Kidney (tissue), 14 donors: ENCODE measurements around the gene RHOA. TPM values are rescaled to one million over a fixed set of nuclear protein-coding genes. Genes with fewer than 3 reads are reported as not detected.

Experiments used
- DNase-seq, 5 donors: peaks; one replicate each; pipeline ENCODE4 v3.0.0-alpha.2; 2013 to 2020
- FAIRE-seq: peaks from 2 replicates; lab custom pipeline; 2012; peaks lifted over from hg19 to GRCh38; lab: Jason Lieb, UNC
- H3K27ac ChIP-seq, 2 donors: one replicate each; pipeline ENCODE4 v1.7.0; 2013; ENCODE audit warnings: low read depth in 2 of 2, low read length in 2 of 2, inconsistent platforms in 1 of 2
- H3K27me3 ChIP-seq: one replicate; pipeline ENCODE4 v1.7.1; 2013; ENCODE audit warnings: low read length, inconsistent platforms; ENCODE audit not compliant: control insufficient read depth, insufficient read depth
- H3K36me3 ChIP-seq, 3 donors: one replicate each; pipeline versions ENCODE4 v1.7.0 to v1.7.1; 2013; ENCODE audit warnings: low read length in 3 of 3, control low read depth in 1 of 3, inconsistent platforms in 1 of 3; ENCODE audit not compliant: insufficient read depth in 3 of 3, control insufficient read depth in 2 of 3
- H3K4me1 ChIP-seq, 3 donors: one replicate each; pipeline versions ENCODE4 v1.7.0 to v1.7.1; 2013; ENCODE audit warnings: low read length in 3 of 3, inconsistent platforms in 1 of 3, low read depth in 1 of 3; ENCODE audit not compliant: control insufficient read depth in 2 of 3, insufficient read depth in 2 of 3
- H3K4me3 ChIP-seq, 3 donors: one replicate each; pipeline versions ENCODE4 v1.7.0 to v1.8.1; 2013; ENCODE audit warnings: low read length in 3 of 3, control low read depth in 1 of 3, inconsistent platforms in 1 of 3
- H3K9ac ChIP-seq, 3 donors: one replicate each; pipeline versions ENCODE4 v1.7.0 to v1.7.1; 2013; ENCODE audit warnings: low read length in 3 of 3, control low read depth in 1 of 3, inconsistent platforms in 1 of 3
- H3K9me3 ChIP-seq, 3 donors: one replicate each; pipeline versions ENCODE4 v1.7.0 to v1.7.1; 2013; ENCODE audit warnings: low read length in 3 of 3, control low read depth in 1 of 3, inconsistent platforms in 1 of 3; ENCODE audit not compliant: control insufficient read depth in 2 of 3, insufficient read depth in 1 of 3
- intact Hi-C: fragments of 100-400 bp; cut with DNase I; formaldehyde crosslinking; loops from one replicate; pipeline ENCODE4 v1.11.1; 2022
- polyA plus RNA-seq: library from polyadenylated mRNA; stranded (reverse); fragments of 350-450 nt; fragmentation: Illumina TruSeq; extraction: RNeasy Lipid Tissue Mini Kit (QIAGEN cat#74804); gene quantifications from one replicate; pipeline ENCODE4 v1.2.3, GENCODE V29; 2014; ENCODE audit warnings: low read depth, low replicate concordance; ENCODE audit not compliant: insufficient read depth
- total RNA-seq: library from RNA; stranded (reverse); fragmentation: NEBNext Ultra II Directional; extraction: Animal tissue kit (Norgen Biotek cat#: 25700); gene quantifications from one replicate; pipeline ENCODE4 v1.2.1, GENCODE V29; 2021
- TF ChIP-seq, protein P1 (sequence below): IDR thresholded peaks from 3 replicates; pipeline ENCODE4 v1.5.1; 2012; ENCODE audit warnings: mild to moderate bottlenecking, moderate library complexity, borderline replicate concordance; ENCODE audit not compliant: insufficient read depth; ENCODE audit errors: extremely low read depth
- donor health status: control.
- donor health status: control.
- donor health status: control.
- donor health status: control.
- donor health status: control.
- donor health status: DM: yes; HTN: yes; CAD: no.
- donor health status: Normal renal cell carcinoma (clear cell type).

RHOA gene
- total and polyA plus RNA-seq, 2 donors from 2014 or later, result 345 to 709 TPM

DNA sequence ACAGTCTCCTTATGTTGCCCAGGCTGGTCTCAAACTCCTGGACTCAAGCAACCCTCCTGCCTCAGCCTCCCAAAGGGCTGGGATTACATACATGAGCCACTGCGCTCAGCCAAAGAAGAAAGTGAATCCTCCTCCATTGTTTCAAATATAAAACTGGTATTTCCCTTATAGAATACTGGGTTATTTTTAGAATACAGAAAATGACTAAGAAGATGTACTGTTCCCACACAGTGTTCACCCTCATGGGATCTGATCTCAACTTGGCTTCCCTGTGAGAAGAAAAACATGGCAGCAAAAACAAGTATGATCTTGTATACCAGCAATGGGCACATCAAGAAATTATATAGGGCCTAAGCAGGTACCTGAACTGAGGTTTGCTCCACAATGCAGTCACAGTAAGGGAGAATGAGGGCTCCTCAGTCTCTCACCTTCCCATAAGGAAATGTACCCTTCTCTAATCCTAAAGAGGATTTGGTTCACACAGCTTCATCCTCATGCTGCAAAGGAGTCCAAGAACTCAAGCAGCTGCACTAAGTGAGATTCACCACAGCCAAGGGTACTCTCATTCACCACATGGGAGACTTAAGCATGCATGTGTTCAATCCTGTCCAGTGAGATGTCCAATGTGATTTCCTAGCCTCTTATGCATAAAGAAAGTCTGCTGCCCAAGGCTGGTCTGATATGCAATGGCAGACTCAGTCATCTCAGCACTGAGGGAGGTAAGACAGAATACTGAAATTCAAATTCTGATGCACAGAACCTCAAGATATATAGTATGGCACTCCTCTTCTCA, 97.7 kb downstream of the RHOA start:
- Histone ChIP-seq H3K4me1 (no peaks in the 10 kb centered on the region), H3K4me3 (no peak overlapping the region), H3K27me3 (no peaks in the 10 kb centered on the region), H3K27ac (no peak overlapping the region), H3K9me3 (no peaks in the 10 kb centered on the region), H3K36me3 (peaks cover 3 to 33% (median 20%) of the 10 kb centered on the region in 3 donors), H3K9ac (no peak overlapping the region)
- TF ChIP-seq, protein P1, sequence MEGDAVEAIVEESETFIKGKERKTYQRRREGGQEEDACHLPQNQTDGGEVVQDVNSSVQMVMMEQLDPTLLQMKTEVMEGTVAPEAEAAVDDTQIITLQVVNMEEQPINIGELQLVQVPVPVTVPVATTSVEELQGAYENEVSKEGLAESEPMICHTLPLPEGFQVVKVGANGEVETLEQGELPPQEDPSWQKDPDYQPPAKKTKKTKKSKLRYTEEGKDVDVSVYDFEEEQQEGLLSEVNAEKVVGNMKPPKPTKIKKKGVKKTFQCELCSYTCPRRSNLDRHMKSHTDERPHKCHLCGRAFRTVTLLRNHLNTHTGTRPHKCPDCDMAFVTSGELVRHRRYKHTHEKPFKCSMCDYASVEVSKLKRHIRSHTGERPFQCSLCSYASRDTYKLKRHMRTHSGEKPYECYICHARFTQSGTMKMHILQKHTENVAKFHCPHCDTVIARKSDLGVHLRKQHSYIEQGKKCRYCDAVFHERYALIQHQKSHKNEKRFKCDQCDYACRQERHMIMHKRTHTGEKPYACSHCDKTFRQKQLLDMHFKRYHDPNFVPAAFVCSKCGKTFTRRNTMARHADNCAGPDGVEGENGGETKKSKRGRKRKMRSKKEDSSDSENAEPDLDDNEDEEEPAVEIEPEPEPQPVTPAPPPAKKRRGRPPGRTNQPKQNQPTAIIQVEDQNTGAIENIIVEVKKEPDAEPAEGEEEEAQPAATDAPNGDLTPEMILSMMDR, result no peak
- intact Hi-C loops, result no loop called here
- DNase-seq (no peak), FAIRE-seq (no peak)

DNA sequence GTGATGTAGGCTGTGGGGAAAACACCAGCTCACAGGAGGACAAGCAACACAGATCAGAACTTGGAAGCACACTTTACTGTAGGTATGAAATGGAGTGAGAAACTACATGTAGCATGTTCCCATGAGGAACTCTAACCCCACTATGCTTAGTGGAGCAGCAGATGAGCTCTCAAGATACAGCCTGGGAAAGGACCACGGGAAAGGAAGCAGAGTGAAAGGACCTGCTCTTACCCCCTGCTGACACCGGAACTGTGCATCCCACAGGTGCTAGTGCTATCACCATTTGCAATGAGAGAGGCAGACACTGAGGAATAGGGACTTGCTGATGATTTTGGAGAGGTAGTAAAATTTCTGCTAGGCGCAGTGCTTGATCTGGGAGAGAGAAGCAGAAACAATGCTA, 100.5 kb downstream of the RHOA start:
- Histone ChIP-seq H3K4me1 (no peaks in the 10 kb centered on the region), H3K27me3 (no peaks in the 10 kb centered on the region), H3K36me3 (peaks cover 3 to 26% (median 12%) of the 10 kb centered on the region in 3 donors), H3K9ac (no peak overlapping the region), H3K27ac (no peak overlapping the region), H3K4me3 (no peak overlapping the region), H3K9me3 (no peaks in the 10 kb centered on the region)
- DNase-seq, result no peak
- TF ChIP-seq, protein P1, result no peak
- intact Hi-C loops, result no loop called here
- no peak for FAIRE-seq

DNA sequence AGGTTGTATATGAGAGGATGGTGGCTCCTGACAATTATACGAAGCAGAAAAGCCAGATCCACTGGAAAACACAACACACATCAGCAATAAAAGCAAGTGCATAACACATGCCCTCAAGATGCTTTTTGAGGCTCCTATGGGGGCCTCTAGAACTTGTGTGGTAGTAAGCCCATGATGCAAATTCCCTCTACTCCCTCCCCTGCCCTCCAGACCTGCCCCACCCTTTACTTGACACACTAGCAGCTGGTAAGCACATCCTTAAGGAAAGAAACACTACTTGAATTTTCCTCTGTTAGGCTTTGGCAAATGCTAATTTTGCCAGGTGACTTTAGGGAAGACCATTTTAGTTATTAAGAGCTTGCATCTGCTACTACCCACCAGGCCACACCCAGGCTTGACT, 101.1 kb downstream of the RHOA start:
- intact Hi-C loops, result no loop called here
- Histone ChIP-seq H3K27ac (no peak overlapping the region), H3K27me3 (no peaks in the 10 kb centered on the region), H3K36me3 (peaks cover 3 to 25% (median 15%) of the 10 kb centered on the region in 3 donors), H3K4me3 (no peak overlapping the region), H3K9ac (no peak overlapping the region), H3K9me3 (no peaks in the 10 kb centered on the region), H3K4me1 (no peaks in the 10 kb centered on the region)
- no peak for FAIRE-seq
- TF ChIP-seq, protein P1, result no peak
- no peak for DNase-seq

Other genes starting within 250 kb of the RHOA start
- gene CCDC71, start 245.6 kb downstream of the RHOA start, total RNA-seq, result 27.6 TPM
- gene CCDC71, start 245.6 kb downstream of the RHOA start, polyA plus RNA-seq, result 21.0 TPM
- 23.4 TPM for gene KLHDC8B, start 240.4 kb downstream of the RHOA start, total RNA-seq
- 36.5 TPM for gene KLHDC8B, start 240.4 kb downstream of the RHOA start, polyA plus RNA-seq
- gene C3orf62, start 134.7 kb downstream of the RHOA start, total RNA-seq, result 4.7 TPM
- gene C3orf62, start 134.7 kb downstream of the RHOA start, polyA plus RNA-seq, result 7.0 TPM
- 72.5 TPM for gene USP4, start 71.9 kb downstream of the RHOA start, total RNA-seq
- 28.5 TPM for gene USP4, start 71.9 kb downstream of the RHOA start, polyA plus RNA-seq
- 375 TPM for gene GPX1, start 53.6 kb downstream of the RHOA start, total RNA-seq
- 454 TPM for gene GPX1, start 53.6 kb downstream of the RHOA start, polyA plus RNA-seq
- 76.7 TPM for gene TCTA, start 447 bp upstream of the RHOA start, total RNA-seq
- gene TCTA, start 447 bp upstream of the RHOA start, polyA plus RNA-seq, result 83.2 TPM
- 15.2 TPM for gene AMT, start 10.5 kb upstream of the RHOA start, total RNA-seq
- gene AMT, start 10.5 kb upstream of the RHOA start, polyA plus RNA-seq, result 44.1 TPM
- gene NICN1, start 17.3 kb upstream of the RHOA start, total RNA-seq, result 22.3 TPM
- 27.1 TPM for gene NICN1, start 17.3 kb upstream of the RHOA start, polyA plus RNA-seq
- 122 TPM for gene DAG1, start 58.3 kb upstream of the RHOA start, total RNA-seq
- 40.4 TPM for gene DAG1, start 58.3 kb upstream of the RHOA start, polyA plus RNA-seq
- gene BSN, start 142.5 kb upstream of the RHOA start, total RNA-seq, result 1.3 TPM
- gene BSN, start 142.5 kb upstream of the RHOA start, polyA plus RNA-seq, result 0.11 TPM